Suprapubic skin (tissue), 3 donors: ENCODE measurements around the gene CCNI2.

Experiments
- CTCF ChIP-seq, 2 donors: fragments of 200-600 bp in 1 of 2; fragments of 450-650 bp in 1 of 2; sonication (generic) in 1 of 2; IDR thresholded peaks; one replicate each; pipeline ENCODE4 v1.5.1; 2016 to 2019; ENCODE audit warnings: antibody characterized with exemption in 2 of 2, mild to moderate bottlenecking in 1 of 2, moderate library complexity in 1 of 2
- POLR2A ChIP-seq, 2 donors: fragments of 450-650 bp; IDR thresholded peaks; one replicate each; pipeline ENCODE4 v1.6.1; 2017; ENCODE audit warnings: antibody characterized with exemption in 2 of 2, mild to moderate bottlenecking in 2 of 2, moderate library complexity in 2 of 2

DNA sequence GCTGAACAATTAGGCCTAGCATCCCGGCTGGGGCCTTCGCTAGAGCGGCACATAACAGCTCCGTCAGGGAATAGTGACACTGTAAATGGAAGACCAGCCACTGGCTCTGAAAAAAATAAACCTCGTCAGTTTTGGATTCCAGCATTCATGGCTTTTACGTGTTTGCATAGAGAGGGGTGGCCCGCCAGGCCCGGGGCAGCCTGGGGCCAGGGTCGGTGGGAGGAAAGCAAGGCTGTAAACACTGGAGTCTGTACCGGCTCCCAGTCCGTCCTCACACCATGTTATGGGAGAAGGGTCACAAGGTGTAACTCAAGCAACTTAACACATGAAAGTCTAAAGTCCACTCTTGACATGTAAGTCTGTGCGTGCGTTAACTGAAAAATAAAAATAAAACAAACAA is 11.2 kb downstream of the CCNI2 start:
- TF ChIP-seq POLR2A (IDR thresholded peaks at IDR 0.05) (no peak), CTCF (IDR thresholded peaks at IDR 0.05) (no peak)
